GM19238 (cell line): Measurements from ENCODE around the gene FBXL20.
"Not testable (repeated sequence)": the region's sequence is repeated elsewhere in the genome, so short reads cannot be mapped to it uniquely, and the experiment has no call there.

ENCODE experiments used
- DNase-seq: peaks from one replicate; pipeline ENCODE4 v3.0.0; 2011; ENCODE audit warnings: low spot score; ENCODE audit not compliant: insufficient read length

Gene FBXL20

DNA sequence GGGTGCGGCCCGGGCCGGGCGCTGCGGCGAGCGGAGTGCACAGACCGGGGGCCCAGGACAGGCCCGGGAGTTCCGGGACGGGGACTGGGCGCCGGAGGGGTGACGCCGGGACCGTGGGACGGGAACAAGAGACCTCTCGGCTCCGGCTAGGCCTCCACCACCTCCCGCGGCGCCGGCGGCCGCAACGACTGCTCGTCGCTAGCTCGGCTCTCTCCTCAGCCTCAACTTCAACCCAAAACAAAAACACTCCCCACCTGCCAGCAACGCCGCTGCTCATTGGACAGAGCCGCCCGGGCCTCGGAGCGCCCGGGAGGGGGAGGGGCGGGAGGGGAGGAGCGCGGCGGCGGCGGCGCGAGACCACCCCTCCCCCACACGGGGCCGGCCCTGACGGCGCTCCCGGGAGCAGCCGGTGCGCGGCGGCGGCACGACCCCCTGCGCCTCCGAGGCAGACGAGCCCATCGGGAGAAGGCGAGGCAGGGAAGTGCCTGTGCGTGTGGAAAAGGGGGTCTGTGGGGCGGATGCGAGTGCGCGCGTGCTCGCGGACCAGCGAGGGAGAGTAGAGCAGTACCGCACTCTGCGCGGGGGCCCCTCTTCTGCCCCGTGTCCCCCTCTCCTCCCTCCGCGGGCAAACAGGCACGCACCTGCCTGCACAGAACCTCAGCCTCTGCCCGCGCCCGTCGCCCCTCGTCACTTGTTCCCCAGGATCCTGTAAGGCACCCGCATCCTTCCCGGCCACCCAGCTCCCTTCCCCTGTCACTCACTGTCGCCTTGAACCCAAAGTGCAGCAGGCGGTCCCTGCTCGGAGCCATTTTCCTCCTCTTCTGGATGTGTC lies at the start of gene FBXL20:
FBXL20 (minus strand) TSS at position 215 of the 832 bp plus-strand sequence. CDS start 224 bp downstream, outside the sequence.
- DNase-seq: peak; percentile 94

- peak; percentile 91 for DNase-seq
Measured at GRCh38 chr17:39450847-39451581, 49.6 kb upstream of the FBXL20 start, which contains the start of gene MED1. MED1 (minus strand) TSS chr17:39451263; CDS start chr17:39451062, 201 bp downstream.

DNA sequence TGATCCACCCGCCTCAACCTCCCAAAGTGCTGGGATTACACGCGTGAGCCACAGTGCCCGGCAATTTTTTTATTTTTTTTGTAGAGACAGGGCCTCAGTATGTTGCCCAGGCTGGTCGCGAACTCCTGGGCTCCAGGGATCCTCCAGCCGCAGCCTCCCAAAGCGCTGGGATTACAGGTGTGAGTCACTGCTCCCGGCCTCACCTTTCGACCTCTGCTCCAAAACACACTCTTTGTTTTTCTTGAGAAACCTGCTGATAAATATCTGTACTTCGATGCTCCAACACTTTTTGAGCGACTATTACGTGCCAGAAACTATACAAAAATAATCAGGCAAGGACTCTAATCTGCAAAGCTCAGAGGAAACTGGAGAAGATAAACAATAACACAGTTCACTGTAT lies 48.6 kb upstream of the FBXL20 start:
- DNase-seq: no peak

GRCh38 chr17:39447561-39447960 lies 46.1 kb upstream of the FBXL20 start:
- DNase-seq: no peak

- DNase-seq: no peak
Measured at GRCh38 chr17:39443326-39443725, 41.9 kb upstream of the FBXL20 start.

DNA sequence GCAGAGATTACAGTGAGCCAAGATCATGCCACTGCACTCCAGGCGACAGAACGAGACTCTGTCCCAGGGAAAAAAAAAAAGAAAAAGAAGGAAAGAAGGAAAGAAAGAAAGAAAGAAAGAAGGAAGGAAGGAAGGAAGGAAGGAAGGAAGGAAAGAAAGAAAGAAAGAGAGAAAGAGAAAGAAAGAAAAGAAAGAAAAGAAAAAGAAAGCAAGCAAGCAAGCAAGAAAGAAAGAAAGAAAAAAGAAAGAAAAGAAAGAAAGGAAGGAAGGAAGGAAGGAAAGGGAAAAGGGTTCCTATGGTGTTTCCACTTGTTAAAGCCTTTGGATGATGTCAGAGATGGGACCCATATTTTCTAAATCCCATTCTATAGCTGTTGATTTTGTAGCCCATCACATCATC lies 38.4 kb upstream of the FBXL20 start:
- DNase-seq: not testable (repeated sequence)

GRCh38 chr17:39429600-39429999 lies 28.2 kb upstream of the FBXL20 start:
- no peak for DNase-seq

DNA sequence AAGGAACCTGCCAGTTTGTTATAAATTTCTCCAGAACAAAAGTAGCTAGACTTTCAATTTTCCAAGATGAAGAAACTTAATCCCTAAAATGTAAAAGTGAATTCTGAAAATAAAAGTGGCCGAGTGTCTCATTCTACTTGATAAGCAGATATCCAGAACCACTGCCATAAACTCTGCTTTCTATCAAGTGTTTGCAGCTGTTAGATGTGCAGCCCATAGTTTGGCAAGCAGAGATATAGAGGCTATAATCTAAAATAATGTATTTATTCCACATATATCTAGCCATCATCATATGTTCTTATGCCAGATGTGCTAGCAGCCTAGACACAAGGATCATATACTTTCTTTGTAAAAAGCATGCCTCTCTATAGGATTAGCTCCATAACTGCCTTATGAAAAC lies 14.7 kb upstream of the FBXL20 start:
- no peak for DNase-seq

GRCh38 chr17:39410279-39410678 lies 8.9 kb upstream of the FBXL20 start:
- DNase-seq: no peak

- DNase-seq: no peak
Measured at GRCh38 chr17:39408360-39408759, 6.9 kb upstream of the FBXL20 start.

DNA sequence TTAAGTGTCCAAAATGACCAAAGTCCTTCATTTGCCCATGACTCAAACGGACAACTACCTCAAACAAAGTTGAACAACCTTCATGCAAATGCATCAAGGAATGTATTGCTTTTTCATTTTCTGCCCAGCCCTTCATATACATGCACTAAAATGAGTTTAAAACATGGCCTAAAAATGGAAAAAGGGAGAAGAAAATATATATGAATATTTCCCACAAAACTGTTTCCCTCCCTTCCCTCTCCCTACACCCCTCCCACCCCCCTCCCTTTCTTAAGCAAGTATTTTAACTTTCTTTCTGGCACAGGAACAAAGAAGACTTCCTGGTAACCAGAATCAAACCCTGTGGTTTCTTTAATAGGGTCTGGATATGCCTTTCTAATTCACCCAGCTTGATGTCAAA lies 5.5 kb upstream of the FBXL20 start:
- DNase-seq: no peak

DNA sequence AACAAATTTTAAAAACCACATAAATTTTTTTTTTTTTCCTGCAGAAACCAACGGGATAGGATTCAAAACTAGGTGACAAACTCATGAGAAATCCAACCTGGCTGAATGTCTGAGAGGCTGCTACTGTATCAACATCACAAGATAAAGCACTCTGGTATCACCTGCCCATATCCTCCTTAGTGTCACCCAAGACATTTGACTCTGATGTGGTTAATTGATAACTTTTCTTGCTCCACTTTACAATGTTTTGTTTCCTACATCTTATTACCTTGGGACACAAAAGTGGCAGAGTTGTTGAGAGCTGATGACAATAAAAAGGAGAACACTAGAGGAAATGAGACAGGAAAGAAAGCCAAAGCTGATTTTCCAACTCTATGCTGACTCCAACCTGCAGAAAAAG lies 4.0 kb upstream of the FBXL20 start:
- DNase-seq: no peak

- DNase-seq: no peak
Measured at GRCh38 chr17:39404542-39405378, 3.3 kb upstream of the FBXL20 start.

- DNase-seq: no peak
Measured at GRCh38 chr17:39402890-39403605, 1.6 kb upstream of the FBXL20 start.

DNA sequence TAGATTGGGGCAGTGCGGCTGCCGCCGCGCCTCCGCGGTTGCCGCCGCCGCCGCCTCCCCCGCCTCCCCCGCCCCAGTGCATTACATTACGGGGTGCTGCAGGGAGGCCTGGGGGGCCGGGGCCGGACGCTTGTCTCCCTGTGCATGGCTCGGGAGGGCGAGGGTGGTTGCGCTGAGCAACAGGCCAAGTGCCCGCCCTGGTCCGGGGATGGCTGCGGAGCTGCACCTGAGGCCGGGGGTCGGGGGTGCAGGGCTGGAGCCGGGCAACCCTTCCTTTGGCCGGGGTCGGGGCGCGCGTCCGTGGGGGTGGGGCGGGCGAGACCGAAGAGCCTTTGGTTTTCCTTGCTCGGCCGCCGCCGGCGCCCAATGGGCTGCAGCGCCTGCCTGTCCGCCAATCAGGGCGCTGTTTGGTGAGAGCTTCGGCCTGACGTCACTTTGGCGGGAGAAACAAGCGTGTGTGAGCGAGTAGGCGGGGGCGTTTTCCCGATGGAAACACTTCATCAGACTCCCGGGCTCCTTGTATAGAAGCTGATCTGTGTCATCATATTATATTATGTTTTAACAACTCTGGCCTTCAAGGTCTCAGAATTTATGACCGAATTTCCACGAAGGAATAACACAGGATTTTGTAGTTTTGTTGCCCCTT lies 941 bp upstream of the FBXL20 start:
- peak; percentile 91 for DNase-seq

- DNase-seq: no peak
Measured at GRCh38 chr17:39400547-39401411, 647 bp downstream of the FBXL20 start.

- no peak for DNase-seq
Measured at GRCh38 chr17:39399791-39400190, 1.6 kb downstream of the FBXL20 start.

DNA sequence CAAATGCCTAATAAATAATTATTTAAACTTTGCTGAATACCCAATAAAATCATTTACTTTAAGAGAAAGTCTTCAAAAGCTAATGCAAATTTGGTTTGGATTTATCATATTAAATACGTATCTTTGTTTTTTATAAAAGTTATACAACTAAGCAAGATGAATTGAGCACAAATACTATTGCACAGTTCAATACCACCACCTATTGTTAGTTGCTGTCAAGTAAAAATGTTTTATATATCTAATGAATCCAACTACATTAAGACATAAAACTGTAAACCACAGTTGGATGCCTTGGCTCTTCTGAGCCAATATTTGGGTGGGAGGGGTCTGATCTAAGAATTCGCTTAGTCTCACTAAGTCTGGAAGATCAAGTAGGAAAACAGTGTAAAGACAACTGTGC lies 7.7 kb downstream of the FBXL20 start:
- DNase-seq: no peak

DNA sequence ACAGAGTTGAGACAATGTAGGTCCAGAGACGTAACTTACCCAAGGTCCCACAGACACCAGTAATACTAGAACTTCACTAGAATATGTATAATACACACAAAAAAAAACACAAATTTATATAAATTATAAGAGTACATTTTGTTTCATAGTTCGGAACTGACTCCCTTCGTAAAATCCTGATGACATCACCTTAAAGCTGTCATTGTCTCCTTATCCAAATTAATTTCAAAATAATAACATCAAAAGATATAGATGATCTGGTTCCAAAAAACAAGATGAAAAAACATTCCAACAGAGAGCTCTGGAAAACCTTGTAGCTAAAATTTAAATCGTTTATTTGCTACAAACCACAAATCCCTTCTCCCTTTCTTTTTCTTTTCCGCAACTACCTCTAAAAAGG lies 10.0 kb downstream of the FBXL20 start:
- DNase-seq: no peak

GRCh38 chr17:39385040-39385439 lies 16.4 kb downstream of the FBXL20 start:
- DNase-seq: no peak
